NCI-H226 (cell line): ENCODE data around the gene FOXN3.
"Not testable (repeated sequence)": the region's sequence is repeated elsewhere in the genome, so short reads cannot be mapped to it uniquely, and the experiment has no call there.

Experiments
- DNase-seq: peaks from one replicate; pipeline ENCODE4 v3.0.0-alpha.2; 2015

The FOXN3 gene

GRCh38 chr14:89114109-89114508 lies 302.9 kb downstream of the FOXN3 start:
- DNase-seq, result no peak

- no peak for DNase-seq
These were observed 304.3 kb downstream of the FOXN3 start for GRCh38 chr14:89112720-89113119.

DNA sequence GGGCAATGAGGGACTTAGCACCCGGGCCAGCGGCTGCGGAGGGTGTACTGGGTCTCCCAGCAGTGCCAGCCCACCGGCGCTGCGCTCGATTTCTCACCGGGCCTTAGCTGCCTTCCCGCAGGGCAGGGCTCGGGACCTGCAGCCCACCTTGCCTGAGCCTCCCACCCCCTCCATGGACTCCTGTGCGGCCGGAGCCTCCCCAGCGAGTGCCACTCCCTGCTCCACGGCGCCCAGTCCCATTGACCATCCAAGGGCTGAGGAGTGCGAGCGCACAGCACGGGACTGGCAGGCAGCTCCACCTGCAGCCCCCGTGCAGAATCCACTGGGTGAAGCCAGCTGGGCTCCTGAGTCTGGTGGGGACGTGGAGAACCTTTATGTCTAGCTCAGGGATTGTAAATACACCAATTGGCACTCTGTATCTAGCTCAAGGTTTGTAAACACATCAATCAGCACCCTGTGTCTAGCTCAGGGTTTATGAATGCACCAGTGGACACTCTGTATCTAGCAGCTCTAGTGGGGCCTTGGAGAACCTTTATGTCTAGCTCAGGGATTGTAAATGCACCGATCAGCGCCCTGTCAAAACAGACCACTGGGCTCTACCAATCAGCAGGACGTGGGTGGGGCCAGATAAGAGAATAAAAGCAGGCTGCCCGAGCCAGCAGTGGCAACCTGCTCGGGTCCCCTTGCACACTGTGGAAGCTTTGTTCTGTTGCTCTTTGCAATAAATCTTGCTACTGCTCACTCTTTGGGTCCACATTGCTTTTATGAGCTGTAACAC lies 305.1 kb downstream of the FOXN3 start:
- not testable (repeated sequence) for DNase-seq

- DNase-seq, result not testable (repeated sequence)
These were observed 305.8 kb downstream of the FOXN3 start for GRCh38 chr14:89111232-89111631.

- no peak for DNase-seq
These were observed 306.9 kb downstream of the FOXN3 start for GRCh38 chr14:89110110-89110509.

DNA sequence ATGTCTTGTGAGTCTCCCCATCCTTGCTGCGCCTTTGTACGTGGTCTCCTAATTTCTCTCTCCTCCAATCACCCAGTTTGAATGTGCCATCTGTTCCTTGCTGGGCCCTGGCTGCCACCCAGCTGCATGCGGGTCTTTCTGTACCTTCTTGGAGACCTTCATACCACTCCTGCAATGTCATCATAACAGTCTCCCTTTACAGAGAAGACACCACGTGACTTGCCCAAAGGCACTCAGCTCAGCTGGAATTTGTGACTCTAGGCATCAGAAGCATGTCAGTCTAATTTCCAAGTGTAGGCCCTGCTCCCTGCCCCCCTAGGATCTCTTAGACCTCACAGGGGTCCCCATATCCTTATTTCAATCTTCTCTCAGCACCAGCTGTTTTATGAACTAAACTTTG lies 308.4 kb downstream of the FOXN3 start:
- DNase-seq, result no peak

DNA sequence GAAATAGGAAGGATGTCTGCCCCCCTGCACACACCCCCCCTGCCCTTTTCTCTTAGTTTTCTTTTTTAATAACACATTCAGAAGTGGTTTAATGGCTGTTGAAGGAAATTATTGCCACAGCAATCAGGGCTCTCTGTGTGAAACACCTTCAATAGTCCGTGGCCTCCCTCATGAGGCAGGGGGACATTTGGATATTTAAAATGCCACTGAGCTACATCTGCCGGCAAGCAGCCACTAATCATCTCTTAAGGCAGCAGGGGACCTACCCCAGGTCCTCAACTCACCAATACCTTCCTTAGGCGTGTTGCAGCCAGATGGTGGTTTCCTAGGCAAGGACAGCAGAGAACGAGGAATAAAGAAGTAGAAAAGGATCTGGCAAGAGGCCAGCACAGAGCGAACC lies 309.4 kb downstream of the FOXN3 start:
- no peak for DNase-seq
